MM.1S (cell line): ENCODE data around the gene PDE10A.

Source experiments
- DNase-seq: peaks from one replicate; pipeline ENCODE4 v3.0.0-alpha.2; 2015
- H2AFZ ChIP-seq: fragments of 300-600 bp; sonication (generic); 2 replicates; pipeline ENCODE4 v1.6.0; 2016; ENCODE audit warnings: antibody characterized with exemption, low read length
- H3F3A ChIP-seq: fragments of 300-600 bp; sonication (generic); 2 replicates; pipeline ENCODE4 v1.6.1; 2016; ENCODE audit warnings: mild to moderate bottlenecking, antibody characterized with exemption, low read length, moderate library complexity, mixed read lengths; ENCODE audit not compliant: insufficient read depth
- H3K27ac ChIP-seq: fragments of 300-600 bp; sonication (generic); 2 replicates; pipeline ENCODE4 v1.5.1; 2016; ENCODE audit warnings: mild to moderate bottlenecking, low read length
- H3K27me3 ChIP-seq: fragments of 300-600 bp; sonication (generic); replicated peaks from 2 replicates; pipeline ENCODE4 v1.6.0; 2016; ENCODE audit warnings: low read length; ENCODE audit not compliant: insufficient read depth
- H3K36me3 ChIP-seq: fragments of 300-600 bp; sonication (generic); replicated peaks from 2 replicates; pipeline ENCODE4 v1.6.1; 2016; ENCODE audit warnings: mild to moderate bottlenecking, low read length, mixed read lengths; ENCODE audit not compliant: insufficient read depth
- H3K4me1 ChIP-seq: fragments of 300-600 bp; sonication (generic); 2 replicates; pipeline ENCODE4 v1.6.1; 2016; ENCODE audit warnings: low read length, mixed read lengths
- H3K4me2 ChIP-seq: fragments of 300-600 bp; sonication (generic); 2 replicates; pipeline ENCODE4 v1.6.0; 2016; ENCODE audit warnings: low read depth, low read length
- H3K4me3 ChIP-seq: fragments of 300-600 bp; sonication (generic); 2 replicates; pipeline ENCODE4 v1.5.1; 2016; ENCODE audit warnings: low read length, mixed read lengths
- H3K79me2 ChIP-seq: fragments of 300-600 bp; sonication (generic); 2 replicates; pipeline ENCODE4 v1.6.1; 2016; ENCODE audit warnings: mixed run types, low read length, mixed read lengths
- H3K9ac ChIP-seq: fragments of 300-600 bp; sonication (generic); 2 replicates; pipeline ENCODE4 v1.6.1; 2016; ENCODE audit warnings: low read length, mixed read lengths
- H3K9me2 ChIP-seq: fragments of 300-600 bp; sonication (generic); replicated peaks from 2 replicates; pipeline ENCODE4 v1.6.1; 2016; ENCODE audit warnings: mild to moderate bottlenecking, low read length, mixed read lengths; ENCODE audit not compliant: insufficient read depth
- H3K9me3 ChIP-seq: fragments of 300-600 bp; sonication (generic); replicated peaks from 2 replicates; pipeline ENCODE4 v1.6.1; 2016; ENCODE audit warnings: mild to moderate bottlenecking, low read length, mixed read lengths; ENCODE audit not compliant: insufficient read depth
- H4K20me1 ChIP-seq: fragments of 300-600 bp; sonication (generic); 2 replicates; pipeline ENCODE4 v1.6.1; 2016; ENCODE audit warnings: mild to moderate bottlenecking, low read length, moderate library complexity, mixed read lengths; ENCODE audit not compliant: insufficient read depth
- EZH2 ChIP-seq: fragments of 300-600 bp; sonication (generic); optimal IDR thresholded peaks from 2 replicates; pipeline ENCODE3; 2017; ENCODE audit warnings: low read depth, mild to moderate bottlenecking, antibody characterized with exemption, low read length, mixed read lengths
- EZH2phosphoT487 ChIP-seq: fragments of 300-600 bp; sonication (generic); IDR thresholded peaks from 2 replicates; pipeline ENCODE4 v1.6.1; 2018; ENCODE audit warnings: antibody characterized with exemption, low read length
- TF ChIP-seq, protein P1 (sequence below): fragments of 300-600 bp; sonication (generic); IDR thresholded peaks from 2 replicates; pipeline ENCODE4 v1.5.1; 2016; ENCODE audit warnings: antibody characterized with exemption, low read length, mixed read lengths

Gene PDE10A

GRCh38 chr6:165487347-165487746 lies 175.7 kb downstream of the PDE10A start:
- Histone ChIP-seq H3F3A (no peaks in the 10 kb centered on the region), H3K27ac (no peak overlapping the region), H3K79me2 (no peaks in the 10 kb centered on the region), H3K9ac (no peak overlapping the region), H3K4me3 (no peak overlapping the region), H4K20me1 (no peaks in the 10 kb centered on the region), H3K27me3 (no peaks in the 10 kb centered on the region), H3K9me3 (no peaks in the 10 kb centered on the region), H3K36me3 (no peaks in the 10 kb centered on the region), H2AFZ (no peak overlapping the region), H3K4me2 (no peak overlapping the region), H3K9me2 (no peaks in the 10 kb centered on the region), H3K4me1 (no peaks in the 10 kb centered on the region)
- TF ChIP-seq, protein P1, sequence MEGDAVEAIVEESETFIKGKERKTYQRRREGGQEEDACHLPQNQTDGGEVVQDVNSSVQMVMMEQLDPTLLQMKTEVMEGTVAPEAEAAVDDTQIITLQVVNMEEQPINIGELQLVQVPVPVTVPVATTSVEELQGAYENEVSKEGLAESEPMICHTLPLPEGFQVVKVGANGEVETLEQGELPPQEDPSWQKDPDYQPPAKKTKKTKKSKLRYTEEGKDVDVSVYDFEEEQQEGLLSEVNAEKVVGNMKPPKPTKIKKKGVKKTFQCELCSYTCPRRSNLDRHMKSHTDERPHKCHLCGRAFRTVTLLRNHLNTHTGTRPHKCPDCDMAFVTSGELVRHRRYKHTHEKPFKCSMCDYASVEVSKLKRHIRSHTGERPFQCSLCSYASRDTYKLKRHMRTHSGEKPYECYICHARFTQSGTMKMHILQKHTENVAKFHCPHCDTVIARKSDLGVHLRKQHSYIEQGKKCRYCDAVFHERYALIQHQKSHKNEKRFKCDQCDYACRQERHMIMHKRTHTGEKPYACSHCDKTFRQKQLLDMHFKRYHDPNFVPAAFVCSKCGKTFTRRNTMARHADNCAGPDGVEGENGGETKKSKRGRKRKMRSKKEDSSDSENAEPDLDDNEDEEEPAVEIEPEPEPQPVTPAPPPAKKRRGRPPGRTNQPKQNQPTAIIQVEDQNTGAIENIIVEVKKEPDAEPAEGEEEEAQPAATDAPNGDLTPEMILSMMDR: no peak
- no peak for DNase-seq

DNA sequence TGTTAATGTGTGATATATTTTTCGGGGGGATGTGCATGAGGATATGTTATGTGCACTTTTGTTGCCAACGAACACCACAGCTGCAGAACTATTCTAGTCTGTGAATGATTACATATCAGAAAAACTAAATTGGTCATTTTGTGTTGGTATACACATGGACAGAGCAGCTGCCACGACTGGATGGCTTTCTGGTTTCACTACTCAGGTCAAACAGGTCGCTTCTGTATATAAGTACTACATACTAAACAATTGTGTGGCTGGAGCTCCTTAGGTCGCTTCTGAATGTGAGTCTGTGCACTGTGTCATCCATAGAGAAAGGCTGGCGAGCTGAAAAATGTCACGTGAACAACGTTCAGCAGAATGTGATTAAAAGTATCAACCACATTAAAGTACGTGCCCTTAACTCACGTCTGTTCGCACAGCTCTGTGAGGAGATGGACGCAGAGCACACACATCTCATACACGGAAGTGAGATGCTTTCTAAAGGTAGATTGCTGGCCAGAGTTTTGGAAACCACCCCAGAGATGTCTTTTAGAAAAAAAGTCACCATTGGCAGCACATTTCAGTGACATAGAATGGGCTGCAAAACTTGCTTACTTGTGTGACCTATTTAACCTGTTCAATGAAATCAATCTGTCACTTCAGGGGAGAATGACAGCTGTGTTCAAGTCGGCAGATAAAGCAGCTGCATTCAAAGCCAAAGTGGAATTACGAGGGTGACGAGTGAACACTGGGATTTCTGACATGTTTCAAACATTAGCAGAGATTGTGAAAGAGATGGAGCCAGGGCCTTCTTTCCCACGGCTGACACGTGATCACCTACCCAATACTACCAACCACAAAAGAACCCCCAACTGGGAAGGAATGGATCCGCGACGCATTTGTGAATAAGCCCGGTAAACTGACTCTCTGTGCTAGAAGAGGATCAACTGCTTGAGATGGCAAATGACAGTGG lies 176.6 kb downstream of the PDE10A start:
- H4K20me1 ChIP-seq: no peaks in the 10 kb centered on the region
- H3K36me3 ChIP-seq: no peaks in the 10 kb centered on the region
- no peaks in the 10 kb centered on the region for H3K27me3 ChIP-seq
- no peaks in the 10 kb centered on the region for H3K9me2 ChIP-seq
- H3K9ac ChIP-seq: no peak overlapping the region
- TF ChIP-seq EZH2phosphoT487 (no peak), EZH2 (no peak)
- TF ChIP-seq, protein P1: no peak
- H3K4me3 ChIP-seq: no peak overlapping the region
- no peak for DNase-seq
- no peaks in the 10 kb centered on the region for H3K9me3 ChIP-seq
- no peaks in the 10 kb centered on the region for H3F3A ChIP-seq
- H3K4me1 ChIP-seq: no peaks in the 10 kb centered on the region
- no peaks in the 10 kb centered on the region for H3K79me2 ChIP-seq
- H2AFZ ChIP-seq: no peak overlapping the region
- H3K27ac ChIP-seq: no peak overlapping the region
- no peak overlapping the region for H3K4me2 ChIP-seq

GRCh38 chr6:165484178-165484889 lies 178.7 kb downstream of the PDE10A start:
- no peaks in the 10 kb centered on the region for H3K9me2 ChIP-seq
- no peaks in the 10 kb centered on the region for H3K9me3 ChIP-seq
- no peak overlapping the region for H2AFZ ChIP-seq
- no peak overlapping the region for H3K4me2 ChIP-seq
- H4K20me1 ChIP-seq: no peaks in the 10 kb centered on the region
- H3K9ac ChIP-seq: no peak overlapping the region
- H3K4me1 ChIP-seq: no peaks in the 10 kb centered on the region
- H3K4me3 ChIP-seq: no peak overlapping the region
- TF ChIP-seq EZH2: no peak
- TF ChIP-seq EZH2phosphoT487: no peak
- TF ChIP-seq, protein P1: no peak
- H3K36me3 ChIP-seq: no peaks in the 10 kb centered on the region
- DNase-seq: no peak
- no peaks in the 10 kb centered on the region for H3K27me3 ChIP-seq
- H3K27ac ChIP-seq: no peak overlapping the region
- no peaks in the 10 kb centered on the region for H3F3A ChIP-seq
- H3K79me2 ChIP-seq: no peaks in the 10 kb centered on the region
